NB4 (cell line): Measurements from ENCODE around the gene ADAMTS2.

Source experiments
- MYC ChIP-seq: IDR thresholded peaks from 2 replicates; pipeline ENCODE4 v1.6.1; 2011; ENCODE audit warnings: low read depth, low read length
- POLR2A ChIP-seq: IDR thresholded peaks from 2 replicates; pipeline ENCODE4 v1.6.1; 2011; ENCODE audit warnings: mild to moderate bottlenecking; ENCODE audit not compliant: insufficient read length; ENCODE audit errors: extremely low read depth
- TF ChIP-seq, protein P1 (sequence below): IDR thresholded peaks from one replicate; pipeline ENCODE4 v1.5.1; 2012; ENCODE audit warnings: low read depth, low read length
- TF ChIP-seq, protein P2 (sequence below): IDR thresholded peaks from 2 replicates; pipeline ENCODE4 v1.6.1; 2011; ENCODE audit warnings: low read depth, low read length

DNA sequence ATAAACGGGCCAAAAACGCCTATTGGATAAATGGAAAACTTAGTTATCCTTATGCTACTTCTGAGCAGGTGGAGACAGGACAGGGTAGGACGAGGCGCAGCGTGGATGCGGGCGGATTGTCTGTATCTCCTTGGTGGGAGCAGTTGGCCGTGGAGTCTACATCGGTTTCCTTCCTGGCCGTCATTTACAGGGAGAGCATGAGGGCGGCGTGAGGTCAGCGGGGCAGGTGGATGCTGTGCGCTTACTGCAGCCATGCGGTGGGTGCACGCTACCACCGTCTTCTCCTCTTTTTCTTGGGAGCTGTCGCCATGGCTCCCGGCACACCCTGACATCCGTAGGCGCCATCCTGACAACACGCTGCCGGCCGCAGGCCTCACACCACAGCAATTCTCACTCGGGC lies 121.3 kb downstream of the ADAMTS2 start:
- TF ChIP-seq, protein P1, sequence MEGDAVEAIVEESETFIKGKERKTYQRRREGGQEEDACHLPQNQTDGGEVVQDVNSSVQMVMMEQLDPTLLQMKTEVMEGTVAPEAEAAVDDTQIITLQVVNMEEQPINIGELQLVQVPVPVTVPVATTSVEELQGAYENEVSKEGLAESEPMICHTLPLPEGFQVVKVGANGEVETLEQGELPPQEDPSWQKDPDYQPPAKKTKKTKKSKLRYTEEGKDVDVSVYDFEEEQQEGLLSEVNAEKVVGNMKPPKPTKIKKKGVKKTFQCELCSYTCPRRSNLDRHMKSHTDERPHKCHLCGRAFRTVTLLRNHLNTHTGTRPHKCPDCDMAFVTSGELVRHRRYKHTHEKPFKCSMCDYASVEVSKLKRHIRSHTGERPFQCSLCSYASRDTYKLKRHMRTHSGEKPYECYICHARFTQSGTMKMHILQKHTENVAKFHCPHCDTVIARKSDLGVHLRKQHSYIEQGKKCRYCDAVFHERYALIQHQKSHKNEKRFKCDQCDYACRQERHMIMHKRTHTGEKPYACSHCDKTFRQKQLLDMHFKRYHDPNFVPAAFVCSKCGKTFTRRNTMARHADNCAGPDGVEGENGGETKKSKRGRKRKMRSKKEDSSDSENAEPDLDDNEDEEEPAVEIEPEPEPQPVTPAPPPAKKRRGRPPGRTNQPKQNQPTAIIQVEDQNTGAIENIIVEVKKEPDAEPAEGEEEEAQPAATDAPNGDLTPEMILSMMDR: no peak
- TF ChIP-seq MYC (no peak), POLR2A (no peak)
- TF ChIP-seq, protein P2, sequence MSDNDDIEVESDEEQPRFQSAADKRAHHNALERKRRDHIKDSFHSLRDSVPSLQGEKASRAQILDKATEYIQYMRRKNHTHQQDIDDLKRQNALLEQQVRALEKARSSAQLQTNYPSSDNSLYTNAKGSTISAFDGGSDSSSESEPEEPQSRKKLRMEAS: no peak
